KOPT-K1 (cell line): ENCODE measurements around the gene OSBPL1A.

Source experiments
- H3K27ac ChIP-seq: fragments of 200-600 bp; sonication (generic); 2 replicates; pipeline ENCODE4 v1.5.1; 2016; ENCODE audit warnings: antibody characterized with exemption, mild to moderate bottlenecking, low read depth, low read length; ENCODE audit not compliant: poor library complexity, severe bottlenecking
- H3K36me3 ChIP-seq: fragments of 200-600 bp; sonication (generic); 2 replicates; pipeline ENCODE4 v1.5.1; 2017; ENCODE audit warnings: antibody characterized with exemption, mild to moderate bottlenecking, low read length, moderate library complexity; ENCODE audit not compliant: insufficient read depth
- H3K9me3 ChIP-seq: fragments of 200-600 bp; sonication (generic); 2 replicates; pipeline ENCODE4 v1.5.1; 2017; ENCODE audit warnings: antibody characterized with exemption, low read length, mild to moderate bottlenecking; ENCODE audit not compliant: insufficient read depth, poor library complexity, severe bottlenecking

Gene OSBPL1A

GRCh38 chr18:24212939-24213338 is 184.7 kb downstream of the OSBPL1A start:
- no peak overlapping the region for H3K27ac ChIP-seq
- H3K36me3 ChIP-seq = no peaks in the 10 kb centered on the region
- H3K9me3 ChIP-seq = no peaks in the 10 kb centered on the region

DNA sequence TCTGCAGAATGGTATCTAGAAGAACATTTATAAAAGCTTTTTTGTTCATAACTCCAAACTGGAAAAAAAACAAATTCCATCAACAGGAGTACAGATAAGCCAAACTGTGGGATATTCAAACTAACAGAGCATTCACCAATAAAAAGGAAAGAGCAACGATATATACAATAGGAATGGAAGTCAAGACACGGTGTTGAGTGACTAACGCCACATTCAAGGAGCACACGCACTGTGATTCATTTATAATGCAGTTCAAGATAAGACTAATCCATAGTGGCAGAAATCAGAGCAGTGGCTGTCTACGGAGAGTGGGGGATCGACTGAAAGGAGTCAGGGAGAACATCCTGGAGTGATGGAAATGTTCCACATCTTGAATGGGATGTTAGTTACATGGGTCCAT is 188.1 kb downstream of the OSBPL1A start:
- no peak overlapping the region for H3K27ac ChIP-seq
- H3K36me3 ChIP-seq = no peaks in the 10 kb centered on the region
- no peaks in the 10 kb centered on the region for H3K9me3 ChIP-seq

DNA sequence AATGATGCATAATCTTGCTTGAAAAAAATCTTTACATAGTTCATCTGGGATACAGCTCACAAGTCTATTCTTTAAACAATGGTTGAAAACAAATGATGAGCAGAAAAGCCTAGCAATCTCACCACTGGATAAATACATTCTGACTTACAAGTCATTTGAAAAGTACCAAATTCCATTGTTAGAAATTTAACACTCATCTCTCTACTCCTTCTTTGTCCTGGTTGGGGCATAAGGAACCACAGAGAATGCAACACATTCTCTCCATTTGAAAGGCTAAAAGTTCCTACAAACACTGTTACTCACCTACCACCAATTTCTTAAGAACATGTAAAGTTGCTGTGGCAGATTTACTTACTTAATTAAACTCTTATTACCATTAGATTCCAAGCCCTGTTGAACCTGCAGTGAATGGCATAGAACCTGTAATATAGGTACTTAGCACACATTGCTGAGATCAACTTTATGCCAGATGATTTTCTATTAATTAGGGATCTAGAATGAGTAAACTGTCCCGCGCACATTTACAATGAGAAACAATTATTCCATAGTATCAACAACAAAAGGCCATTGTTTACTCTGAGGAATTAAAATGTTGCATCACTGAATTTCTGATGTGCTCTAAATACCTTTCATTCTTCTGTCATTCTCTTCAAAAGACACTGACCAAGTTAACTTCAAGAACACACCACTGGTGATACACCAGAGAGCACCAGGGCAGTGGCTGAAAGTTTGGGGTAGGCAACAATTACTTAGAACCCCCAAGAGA is 189.2 kb downstream of the OSBPL1A start:
- no peaks in the 10 kb centered on the region for H3K9me3 ChIP-seq
- H3K36me3 ChIP-seq = no peaks in the 10 kb centered on the region
- H3K27ac ChIP-seq = no peak overlapping the region

- no peaks in the 10 kb centered on the region for H3K9me3 ChIP-seq
- no peaks in the 10 kb centered on the region for H3K36me3 ChIP-seq
- no peak overlapping the region for H3K27ac ChIP-seq
These were observed 192.7 kb downstream of the OSBPL1A start for GRCh38 chr18:24204904-24205303.

GRCh38 chr18:24201699-24202687 is 195.6 kb downstream of the OSBPL1A start:
- H3K9me3 ChIP-seq = no peaks in the 10 kb centered on the region
- no peak overlapping the region for H3K27ac ChIP-seq
- no peaks in the 10 kb centered on the region for H3K36me3 ChIP-seq

DNA sequence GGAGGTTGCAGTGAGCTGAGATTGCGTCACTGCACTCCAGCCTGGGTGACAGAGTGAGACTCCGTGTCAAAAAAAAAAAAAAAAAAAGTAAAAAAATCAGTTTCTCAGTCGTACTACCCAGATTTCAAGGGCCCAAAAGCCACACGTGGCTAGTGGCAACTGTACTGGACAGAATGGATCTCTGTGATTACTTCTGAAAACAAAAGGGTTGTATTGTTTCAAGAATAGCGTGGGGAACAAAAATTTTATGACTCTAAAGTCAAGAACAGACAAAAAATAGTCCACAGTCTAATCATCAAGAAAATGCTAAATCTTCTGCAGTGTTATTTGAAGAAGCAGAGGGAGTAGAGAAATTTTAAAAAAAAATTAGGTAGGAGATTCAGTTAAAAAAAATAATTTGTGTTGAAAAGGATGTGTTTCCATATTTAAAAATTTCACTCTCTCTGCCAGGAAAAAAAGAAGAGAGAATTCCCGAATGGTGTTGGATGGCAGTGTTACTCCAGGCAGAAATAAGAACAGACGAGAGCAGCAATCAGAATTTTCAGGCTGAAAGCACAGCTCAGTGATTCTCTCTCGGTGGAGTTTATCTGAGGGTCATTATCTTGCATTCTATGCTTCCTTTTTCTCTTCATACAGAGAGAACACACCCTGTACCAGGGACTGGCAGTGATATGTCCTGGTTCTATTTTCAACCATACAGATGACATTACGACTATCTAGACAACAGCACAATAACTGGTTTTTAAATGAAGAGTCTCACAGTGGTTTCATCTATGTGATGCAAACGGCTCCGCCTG is 196.9 kb downstream of the OSBPL1A start:
- H3K36me3 ChIP-seq = no peaks in the 10 kb centered on the region
- H3K27ac ChIP-seq = no peak overlapping the region
- H3K9me3 ChIP-seq = no peaks in the 10 kb centered on the region

DNA sequence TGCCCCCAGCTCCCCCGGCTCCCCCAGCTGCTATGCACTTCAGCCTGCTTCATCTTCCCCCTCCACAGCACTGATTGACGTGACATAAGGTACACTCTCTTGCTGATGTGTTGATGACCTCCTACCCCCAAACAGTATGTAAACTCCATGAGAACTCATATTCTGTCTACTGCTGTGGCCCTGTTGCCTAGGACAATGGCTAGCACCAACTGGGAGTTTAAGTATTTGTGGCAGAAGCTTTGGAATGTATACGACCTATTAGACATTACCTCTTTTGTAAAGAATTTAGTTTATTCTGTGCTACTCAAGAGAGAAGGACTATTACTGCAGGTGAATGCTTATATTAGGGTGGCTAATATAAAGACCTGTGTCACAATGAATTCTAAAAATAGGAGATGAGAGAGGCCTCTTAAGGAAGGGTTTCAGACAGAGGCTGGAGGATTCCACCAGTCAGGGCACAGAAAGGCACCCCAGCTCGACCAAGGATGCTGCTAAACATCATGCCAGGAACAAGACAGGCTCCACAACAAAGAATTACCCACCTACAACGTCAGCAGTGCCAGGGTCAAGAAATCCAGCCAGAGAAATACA is 198.2 kb downstream of the OSBPL1A start:
- H3K27ac ChIP-seq = no peak overlapping the region
- no peaks in the 10 kb centered on the region for H3K9me3 ChIP-seq
- no peaks in the 10 kb centered on the region for H3K36me3 ChIP-seq

GRCh38 chr18:24198461-24198860 is 199.2 kb downstream of the OSBPL1A start:
- Histone ChIP-seq H3K36me3 (no peaks in the 10 kb centered on the region), H3K27ac (no peak overlapping the region)

GRCh38 chr18:24197412-24197811 is 200.2 kb downstream of the OSBPL1A start:
- no peaks in the 10 kb centered on the region for H3K36me3 ChIP-seq
- H3K9me3 ChIP-seq = no peaks in the 10 kb centered on the region
- H3K27ac ChIP-seq = no peak overlapping the region

More at GRCh38 chr18:24198461-24198860, 199.2 kb downstream of the OSBPL1A start:
- no peaks in the 10 kb centered on the region for H3K9me3 ChIP-seq

DNA sequence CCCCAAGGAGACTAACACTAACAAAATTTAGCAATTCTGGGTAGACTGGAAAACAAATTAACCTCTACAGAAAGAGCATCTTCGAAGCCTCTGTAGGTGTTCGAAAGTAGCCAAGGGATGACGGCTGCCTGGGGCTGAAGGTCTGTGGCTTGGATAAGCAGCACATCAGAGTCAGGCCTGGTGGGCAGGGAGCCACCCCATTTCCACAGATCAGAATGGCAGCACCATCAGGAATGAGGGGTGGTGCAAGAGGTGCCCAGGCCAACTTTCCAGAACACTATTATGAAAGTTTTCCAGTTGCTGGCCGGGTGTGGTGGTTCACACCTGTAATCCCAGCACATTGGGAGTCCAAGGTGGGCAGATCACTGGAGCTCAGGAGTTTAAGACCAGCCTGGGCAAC is 200.9 kb downstream of the OSBPL1A start:
- Histone ChIP-seq H3K27ac (no peak overlapping the region), H3K9me3 (no peaks in the 10 kb centered on the region), H3K36me3 (no peaks in the 10 kb centered on the region)

DNA sequence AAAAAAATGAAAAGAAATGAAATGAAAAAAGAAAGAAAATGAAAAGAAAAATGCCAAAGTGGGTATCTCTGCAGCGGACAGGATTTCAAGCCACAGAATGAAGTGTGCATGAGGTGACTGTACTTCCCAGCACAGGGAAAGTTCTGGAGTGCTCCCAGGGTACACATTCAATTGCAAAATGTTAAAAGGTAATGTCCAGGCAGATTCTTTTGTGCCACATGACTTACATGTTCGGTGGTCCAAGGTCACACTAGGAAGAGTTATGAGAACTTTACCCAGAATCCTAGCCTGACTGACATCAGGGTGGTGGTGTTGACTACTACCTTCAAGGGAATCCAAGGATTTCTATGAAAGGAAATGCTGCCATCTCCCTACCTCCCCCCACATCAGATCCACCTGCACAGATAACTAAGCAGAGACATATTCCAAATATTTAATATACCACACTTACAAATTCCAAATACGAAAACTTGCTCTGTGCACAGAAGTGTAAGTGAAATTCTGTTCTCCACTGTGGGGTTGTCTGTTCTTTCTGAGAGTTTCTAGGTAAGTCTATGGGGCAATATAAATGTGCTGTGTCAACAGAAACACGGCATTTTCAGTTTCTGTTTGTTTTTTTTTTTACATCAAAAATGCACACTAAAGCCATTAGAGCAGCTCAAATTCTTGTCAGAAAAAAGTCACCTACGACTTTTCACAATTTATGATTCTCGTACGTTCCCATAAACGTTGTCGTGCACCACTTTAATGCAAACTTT is 202.1 kb downstream of the OSBPL1A start:
- Histone ChIP-seq H3K9me3 (no peaks in the 10 kb centered on the region), H3K36me3 (no peaks in the 10 kb centered on the region), H3K27ac (no peak overlapping the region)

DNA sequence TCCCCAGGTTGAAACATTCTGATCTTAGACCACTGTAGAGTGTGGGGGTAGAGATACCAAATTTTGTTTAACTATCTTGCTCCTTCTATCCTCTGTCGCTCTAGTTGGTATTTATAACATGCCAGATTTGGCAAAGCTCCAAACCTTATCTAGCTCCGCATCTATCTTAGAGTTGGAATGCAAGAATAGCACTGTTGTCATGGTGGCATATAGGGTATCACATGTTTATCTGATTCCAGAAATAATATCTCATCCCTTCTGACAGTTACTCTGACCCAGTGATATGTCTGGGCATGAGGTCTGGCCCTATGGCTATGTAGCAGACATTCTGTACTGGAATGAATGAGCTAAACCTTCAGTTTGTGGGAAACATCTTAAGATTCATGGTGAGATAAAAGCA is 207.0 kb downstream of the OSBPL1A start:
- Histone ChIP-seq H3K36me3 (no peaks in the 10 kb centered on the region), H3K27ac (no peak overlapping the region), H3K9me3 (no peaks in the 10 kb centered on the region)

GRCh38 chr18:24189664-24190346 is 207.8 kb downstream of the OSBPL1A start:
- no peaks in the 10 kb centered on the region for H3K36me3 ChIP-seq
- H3K27ac ChIP-seq = no peak overlapping the region

More at GRCh38 chr18:24189664-24190346, 207.8 kb downstream of the OSBPL1A start:
- H3K9me3 ChIP-seq = no peaks in the 10 kb centered on the region
